ENCODE data around the gene GARRE1.

The GARRE1 gene

DNA sequence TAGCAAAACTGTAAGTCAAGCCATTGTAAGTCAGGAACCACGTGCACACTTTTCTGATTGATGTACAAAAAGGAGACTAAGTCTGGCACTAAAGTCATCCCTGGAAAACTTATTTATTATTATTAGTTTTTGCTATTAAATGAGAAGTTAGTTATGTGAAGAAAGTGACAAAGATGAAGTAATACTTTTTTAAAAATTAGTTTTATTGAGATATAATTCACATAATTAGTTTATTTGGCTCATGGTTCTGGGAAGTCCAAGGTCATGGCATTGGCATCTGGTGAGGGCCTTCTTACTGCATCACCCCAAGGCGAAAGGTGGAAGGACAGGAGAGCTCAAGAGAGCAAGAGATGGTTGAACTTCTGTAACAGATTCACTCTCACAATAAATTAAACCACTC, 36.9 kb downstream of the GARRE1 start:
- no peak for DNase-seq

DNA sequence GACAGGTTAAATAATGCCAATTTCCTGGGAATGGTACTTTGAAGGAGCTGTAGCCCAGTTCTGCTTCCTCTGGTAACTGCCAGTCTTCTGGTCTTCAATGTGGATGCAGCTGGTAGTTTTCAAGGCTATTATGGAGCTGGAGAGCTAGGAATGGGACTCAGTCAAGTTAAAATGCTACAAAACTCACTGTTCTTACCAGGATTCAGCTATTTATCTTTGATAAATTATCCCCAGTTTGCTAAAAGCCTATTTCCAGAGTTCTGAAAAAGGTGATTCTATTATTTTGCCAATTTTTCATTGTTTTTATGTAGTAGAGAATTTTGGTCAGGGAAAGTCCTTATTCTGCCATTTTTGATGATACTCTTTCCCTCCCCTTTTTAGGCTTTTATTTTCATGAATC, 40.7 kb downstream of the GARRE1 start:
- DNase-seq, result no peak

DNA sequence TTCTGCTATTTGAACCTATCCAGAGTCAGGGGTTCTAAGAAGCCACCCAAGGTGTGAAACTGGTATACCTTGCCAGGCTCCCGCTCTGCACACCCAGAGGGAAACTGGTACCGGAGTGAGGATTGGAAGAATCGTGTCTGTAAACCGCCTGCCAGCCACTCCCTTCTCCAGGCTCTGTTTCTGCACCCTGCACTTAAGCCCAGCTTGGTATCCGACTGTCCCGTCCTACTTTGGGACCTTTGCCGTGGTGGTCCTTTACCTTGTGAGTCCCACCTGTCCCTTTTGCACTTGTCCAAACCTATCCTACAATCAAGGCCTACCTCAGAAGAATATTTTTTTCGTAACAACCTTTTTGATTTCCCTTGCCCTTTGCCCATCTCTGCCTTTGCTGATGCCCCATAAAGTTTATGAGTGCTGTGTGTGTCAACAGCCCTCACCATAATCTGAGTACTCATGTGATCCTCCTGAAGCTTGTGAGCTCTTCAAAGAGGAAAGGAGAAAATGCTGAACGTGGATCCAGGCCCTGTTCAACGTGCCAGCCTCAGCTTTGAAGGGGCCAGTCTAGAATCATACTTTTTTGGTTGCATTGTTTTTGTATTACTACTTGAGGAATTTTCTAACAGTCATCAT, 44.7 kb downstream of the GARRE1 start:
- no peak for DNase-seq

GRCh38 chr19:34299576-34299975, 45.2 kb downstream of the GARRE1 start:
- DNase-seq, result no peak

GRCh38 chr19:34300380-34300779, 46.0 kb downstream of the GARRE1 start:
- no peak for DNase-seq

GRCh38 chr19:34300962-34301361, 46.6 kb downstream of the GARRE1 start:
- no peak for DNase-seq
